CD4-positive, alpha-beta T cell (primary cell): Measurements from ENCODE around the gene ANKRD6. TPM values are rescaled to one million over a fixed set of nuclear protein-coding genes. Genes with fewer than 3 reads are reported as not detected.

ENCODE experiments used
- ATAC-seq: fragments of 200-7000 bp; cut with Tn5 transposase; one replicate; pipeline ENCODE4 v1.10.0; 2022; ENCODE audit warnings: mild to moderate bottlenecking; ENCODE audit not compliant: poor library complexity
- CTCF ChIA-PET: fragments of 350-600 bp; sonication (Branson Sonifier 250); formaldehyde crosslinking; loops from one replicate; lab custom pipeline; 2021; ENCODE audit warnings: antibody characterized with exemption, inconsistent platforms; lab: Charles Lee
- POLR2A ChIA-PET: fragments of 350-600 bp; sonication (Branson Sonifier 250); formaldehyde crosslinking; loops from one replicate; lab custom pipeline; 2021; ENCODE audit warnings: antibody characterized with exemption, inconsistent platforms; lab: Charles Lee
- DNase-seq, 14 experiments: peaks; one replicate each; pipeline ENCODE4 v3.0.0-alpha.2; 2013 to 2020; ENCODE audit warnings: mixed read lengths in 2 of 14
- H3K27ac ChIP-seq, 2 donors: one replicate each; pipeline versions ENCODE4 v1.5.1 to v1.7.0; 2013; ENCODE audit warnings: low read length in 2 of 2, low read depth in 1 of 2, mild to moderate bottlenecking in 1 of 2
- H3K27me3 ChIP-seq, 2 experiments: 1 replicate in 1 of 2; 2 replicates in 1 of 2; pipeline versions ENCODE4 v1.6.1 to v1.7.0; 2013; ENCODE audit warnings: low read length in 2 of 2, control low read depth in 1 of 2, mild to moderate bottlenecking in 1 of 2, moderate library complexity in 1 of 2; ENCODE audit not compliant: insufficient read depth in 2 of 2, control insufficient read depth in 1 of 2
- H3K36me3 ChIP-seq: one replicate; pipeline ENCODE4 v1.6.1; 2013; ENCODE audit warnings: low read length, control low read depth; ENCODE audit not compliant: insufficient read depth
- H3K4me1 ChIP-seq: one replicate; pipeline ENCODE4 v1.6.1; 2013; ENCODE audit warnings: low read length, control low read depth; ENCODE audit not compliant: insufficient read depth
- H3K4me3 ChIP-seq: one replicate; pipeline ENCODE4 v1.5.1; 2013; ENCODE audit warnings: mild to moderate bottlenecking, low read length, moderate library complexity
- H3K9me3 ChIP-seq, 2 experiments: 1 replicate in 1 of 2; 2 replicates in 1 of 2; pipeline versions ENCODE4 v1.6.1 to v1.7.0; 2013; ENCODE audit warnings: low read length in 2 of 2, mild to moderate bottlenecking in 2 of 2, control low read depth in 1 of 2, moderate library complexity in 1 of 2; ENCODE audit not compliant: control insufficient read depth in 1 of 2, insufficient read depth in 1 of 2
- H3K27ac Mint-ChIP-seq: one replicate; pipeline ENCODE4 v1.8.0; 2020; ENCODE audit warnings: mixed read lengths
- H3K27me3 Mint-ChIP-seq: one replicate; pipeline ENCODE4 v1.8.0; 2021; ENCODE audit warnings: mixed read lengths
- H3K36me3 Mint-ChIP-seq: one replicate; pipeline ENCODE4 v1.8.0; 2021; ENCODE audit warnings: low read depth, mixed read lengths
- H3K4me1 Mint-ChIP-seq: one replicate; pipeline ENCODE4 v1.8.0; 2021; ENCODE audit warnings: low read depth, mixed read lengths
- H3K4me3 Mint-ChIP-seq: one replicate; pipeline ENCODE4 v1.8.0; 2020; ENCODE audit warnings: mild to moderate bottlenecking, mixed read lengths
- H3K9me3 Mint-ChIP-seq: one replicate; pipeline ENCODE4 v1.8.0; 2020; ENCODE audit warnings: mixed read lengths
- intact Hi-C, 2 experiments: fragments of 100-400 bp; cut with DNase I in 1 of 2; cut with micrococcal nuclease in 1 of 2; formaldehyde crosslinking; loops; one replicate each; pipeline versions ENCODE4 v1.15.1 to v1.9.0; 2023 to 2025; cut with DNase I, micrococcal nuclease
- total RNA-seq, 174 experiments: library from RNA in 2 of 174; stranded (reverse) in 2 of 174; gene quantifications; one replicate each; pipeline ENCODE4 v1.2.3 and lab custom pipeline; 2021 to 2026
- TF ChIP-seq, protein P1 (sequence below): fragments of 200-600 bp; IDR thresholded peaks from one replicate; pipeline ENCODE4 v1.8.0; 2022; ENCODE audit warnings: antibody characterized with exemption, mild to moderate bottlenecking

ANKRD6 gene
- total RNA-seq, 2 experiments from 2014 or later = 3.8 to 4.8 TPM

DNA sequence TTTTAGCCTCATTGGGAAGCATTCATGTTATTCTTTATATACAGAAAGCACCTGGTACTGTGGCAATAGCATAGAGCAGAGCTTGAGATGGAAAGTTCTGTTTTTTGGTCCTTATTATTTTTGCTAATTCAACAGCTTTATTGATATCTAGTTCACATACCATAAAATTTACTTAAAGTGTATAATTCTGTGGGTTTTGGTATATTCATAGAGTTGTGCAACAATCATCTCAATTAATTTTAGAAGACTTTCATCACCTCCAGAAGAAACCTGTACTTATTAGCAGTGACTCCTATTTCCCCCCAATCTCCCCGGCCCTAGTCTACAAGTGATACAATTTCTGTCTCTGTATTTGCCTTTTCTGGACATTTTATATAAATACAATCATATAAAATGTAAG is 77.4 kb downstream of the ANKRD6 start:
- no peak overlapping the region for H3K4me3 ChIP-seq
- Mint-ChIP-seq H3K4me3 (no peak overlapping the region), H3K36me3 (no peaks in the 10 kb centered on the region), H3K4me1 (no peaks in the 10 kb centered on the region), H3K27ac (no peak overlapping the region), H3K9me3 (no peaks in the 10 kb centered on the region), H3K27me3 (no peaks in the 10 kb centered on the region)
- H3K27me3 ChIP-seq = no peaks in the 10 kb centered on the region
- H3K36me3 ChIP-seq = no peaks in the 10 kb centered on the region
- ChIA-PET CTCF (no interaction called here), POLR2A (no interaction called here)
- ATAC-seq (no peak), DNase-seq (no peak)
- H3K9me3 ChIP-seq = no peaks in the 10 kb centered on the region
- TF ChIP-seq, protein P1, sequence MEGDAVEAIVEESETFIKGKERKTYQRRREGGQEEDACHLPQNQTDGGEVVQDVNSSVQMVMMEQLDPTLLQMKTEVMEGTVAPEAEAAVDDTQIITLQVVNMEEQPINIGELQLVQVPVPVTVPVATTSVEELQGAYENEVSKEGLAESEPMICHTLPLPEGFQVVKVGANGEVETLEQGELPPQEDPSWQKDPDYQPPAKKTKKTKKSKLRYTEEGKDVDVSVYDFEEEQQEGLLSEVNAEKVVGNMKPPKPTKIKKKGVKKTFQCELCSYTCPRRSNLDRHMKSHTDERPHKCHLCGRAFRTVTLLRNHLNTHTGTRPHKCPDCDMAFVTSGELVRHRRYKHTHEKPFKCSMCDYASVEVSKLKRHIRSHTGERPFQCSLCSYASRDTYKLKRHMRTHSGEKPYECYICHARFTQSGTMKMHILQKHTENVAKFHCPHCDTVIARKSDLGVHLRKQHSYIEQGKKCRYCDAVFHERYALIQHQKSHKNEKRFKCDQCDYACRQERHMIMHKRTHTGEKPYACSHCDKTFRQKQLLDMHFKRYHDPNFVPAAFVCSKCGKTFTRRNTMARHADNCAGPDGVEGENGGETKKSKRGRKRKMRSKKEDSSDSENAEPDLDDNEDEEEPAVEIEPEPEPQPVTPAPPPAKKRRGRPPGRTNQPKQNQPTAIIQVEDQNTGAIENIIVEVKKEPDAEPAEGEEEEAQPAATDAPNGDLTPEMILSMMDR = no peak
- intact Hi-C loops = no loop called here
- no peaks in the 10 kb centered on the region for H3K4me1 ChIP-seq
- H3K27ac ChIP-seq = no peak overlapping the region

DNA sequence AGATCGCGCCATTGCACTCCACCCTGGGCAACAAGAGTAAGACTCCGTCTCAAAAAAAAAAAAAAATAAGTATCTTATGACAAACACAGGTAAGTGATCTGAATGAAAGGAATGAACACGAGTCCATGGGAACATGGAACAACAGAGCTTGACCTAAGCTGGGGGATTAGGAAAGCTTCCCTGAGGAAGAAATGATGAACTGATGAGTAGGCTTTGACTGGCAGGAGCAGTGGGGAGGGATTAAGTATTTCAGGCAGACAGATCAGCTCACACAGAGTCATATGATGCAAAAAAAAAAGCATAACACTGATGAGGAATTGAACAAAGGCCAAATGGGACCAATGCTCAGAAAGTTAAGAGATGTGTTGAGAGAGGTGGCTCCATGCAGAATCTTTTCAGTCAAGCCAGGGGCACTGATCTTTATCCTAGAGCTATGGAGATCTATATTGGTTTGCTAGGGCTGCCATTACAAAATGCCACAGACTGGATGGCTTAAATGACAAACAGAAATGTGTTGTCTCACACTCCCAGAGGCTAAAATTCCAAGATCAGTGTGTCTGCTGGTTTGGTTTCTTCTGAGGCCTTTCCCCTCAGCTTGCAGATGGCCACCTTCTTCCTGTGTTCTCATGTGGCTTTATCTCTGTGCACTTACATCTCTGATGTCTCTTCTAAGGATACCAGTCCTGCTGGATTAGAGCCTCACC is 85.6 kb downstream of the ANKRD6 start:
- TF ChIP-seq, protein P1 = no peak
- no peaks in the 10 kb centered on the region for H3K4me1 ChIP-seq
- Mint-ChIP-seq H3K9me3 (no peaks in the 10 kb centered on the region), H3K4me3 (no peak overlapping the region), H3K36me3 (no peaks in the 10 kb centered on the region), H3K27ac (no peak overlapping the region), H3K27me3 (no peaks in the 10 kb centered on the region), H3K4me1 (no peaks in the 10 kb centered on the region)
- DNase-seq (no peak), ATAC-seq (no peak)
- H3K4me3 ChIP-seq = no peak overlapping the region
- no peaks in the 10 kb centered on the region for H3K36me3 ChIP-seq
- ChIA-PET CTCF (no interaction called here), POLR2A (no interaction called here)
- H3K9me3 ChIP-seq = no peaks in the 10 kb centered on the region
- intact Hi-C loops = no loop called here
- H3K27ac ChIP-seq = no peak overlapping the region
- H3K27me3 ChIP-seq = no peaks in the 10 kb centered on the region

DNA sequence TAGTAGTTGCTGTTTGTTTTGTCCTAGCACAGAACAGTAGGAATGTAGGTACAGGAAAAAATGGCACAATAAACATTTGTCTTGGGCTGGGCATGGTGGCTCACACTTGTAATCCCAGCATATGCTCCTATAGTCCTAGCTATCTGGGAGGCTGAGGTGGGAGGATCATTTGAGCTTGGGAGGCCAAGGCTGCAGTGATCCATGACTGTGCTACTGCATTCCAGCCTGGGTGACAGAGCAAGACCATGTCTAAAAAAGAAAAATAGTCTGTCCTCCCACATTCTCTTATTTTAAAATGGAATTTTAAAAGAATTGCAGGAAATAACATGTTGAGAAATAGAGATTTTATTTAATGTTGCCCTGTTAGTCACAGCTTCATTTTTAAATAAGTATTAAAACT is 87.8 kb downstream of the ANKRD6 start:
- no peak for DNase-seq
- ChIA-PET CTCF (no interaction called here), POLR2A (no interaction called here)
- no peaks in the 10 kb centered on the region for H3K4me1 ChIP-seq
- H3K4me1 Mint-ChIP-seq = no peaks in the 10 kb centered on the region
- TF ChIP-seq, protein P1 = no peak
- H3K4me3 Mint-ChIP-seq = no peak overlapping the region
- intact Hi-C loops = no loop called here
- no peak overlapping the region for H3K27ac ChIP-seq
- no peaks in the 10 kb centered on the region for H3K36me3 Mint-ChIP-seq
- no peaks in the 10 kb centered on the region for H3K9me3 ChIP-seq
- H3K36me3 ChIP-seq = no peaks in the 10 kb centered on the region
- ATAC-seq = no peak
- H3K27ac Mint-ChIP-seq = no peak overlapping the region
- H3K4me3 ChIP-seq = no peak overlapping the region
- no peaks in the 10 kb centered on the region for H3K27me3 ChIP-seq
- no peaks in the 10 kb centered on the region for H3K27me3 Mint-ChIP-seq
- H3K9me3 Mint-ChIP-seq = no peaks in the 10 kb centered on the region
